HG03460 (cell line): ENCODE results near the gene AKAP8L.
"Not testable (repeated sequence)": the region's sequence is repeated elsewhere in the genome, so short reads cannot be mapped to it uniquely, and the experiment has no call there.

ENCODE experiments used
- ATAC-seq: cut with Tn5 transposase; IDR thresholded peaks from one replicate; pipeline ENCODE4 v1.9.1; 2021; ENCODE audit not compliant: unreplicated experiment

The AKAP8L gene

GRCh38 chr19:15421136-15421695 is 2.4 kb upstream of the AKAP8L start:
- no peak for ATAC-seq

GRCh38 chr19:15419413-15420025 is 731 bp upstream of the AKAP8L start:
- ATAC-seq = no peak

- ATAC-seq = no peak
These were observed 583 bp downstream of the AKAP8L start for GRCh38 chr19:15418231-15418578.

GRCh38 chr19:15417699-15418098 is 1.1 kb downstream of the AKAP8L start:
- no peak for ATAC-seq

GRCh38 chr19:15412832-15413231 is 6.0 kb downstream of the AKAP8L start:
- ATAC-seq = no peak

GRCh38 chr19:15411351-15411750 is 7.4 kb downstream of the AKAP8L start:
- ATAC-seq = not testable (repeated sequence)

GRCh38 chr19:15404780-15405211 is 14.0 kb downstream of the AKAP8L start:
- no peak for ATAC-seq

GRCh38 chr19:15404097-15404779 is 14.6 kb downstream of the AKAP8L start:
- no peak for ATAC-seq

- ATAC-seq = no peak
These were observed 15.6 kb downstream of the AKAP8L start for GRCh38 chr19:15403151-15403531.

GRCh38 chr19:15402411-15403150 is 16.2 kb downstream of the AKAP8L start:
- ATAC-seq = no peak

- no peak for ATAC-seq
These were observed 17.4 kb downstream of the AKAP8L start for GRCh38 chr19:15401397-15401710.

- no peak for ATAC-seq
These were observed 18.0 kb downstream of the AKAP8L start for GRCh38 chr19:15400521-15401396.

GRCh38 chr19:15399635-15400034 is 19.2 kb downstream of the AKAP8L start:
- ATAC-seq = no peak

- no peak for ATAC-seq
These were observed 19.6 kb downstream of the AKAP8L start for GRCh38 chr19:15399234-15399515.

- ATAC-seq = no peak
These were observed 20.1 kb downstream of the AKAP8L start for GRCh38 chr19:15398501-15399233.

GRCh38 chr19:15397782-15398181 is 21.0 kb downstream of the AKAP8L start:
- no peak for ATAC-seq

- no peak for ATAC-seq
These were observed 21.6 kb downstream of the AKAP8L start for GRCh38 chr19:15397236-15397635.

- ATAC-seq = no peak
These were observed 22.4 kb downstream of the AKAP8L start for GRCh38 chr19:15396436-15396835.

- ATAC-seq = not testable (repeated sequence)
These were observed 23.5 kb downstream of the AKAP8L start for GRCh38 chr19:15395251-15395650.

GRCh38 chr19:15394426-15394825 is 24.4 kb downstream of the AKAP8L start:
- ATAC-seq = no peak

- ATAC-seq = no peak
These were observed 24.8 kb downstream of the AKAP8L start for GRCh38 chr19:15393963-15394362.
